ENCODE measurements around the gene PYHIN1. TPM values are rescaled to one million over a fixed set of nuclear protein-coding genes. Genes with fewer than 3 reads are reported as not detected.

PYHIN1 gene
- total and polyA plus RNA-seq, 2 of the 4 experiments (the other 2 are of a cell fraction) = not detected

DNA sequence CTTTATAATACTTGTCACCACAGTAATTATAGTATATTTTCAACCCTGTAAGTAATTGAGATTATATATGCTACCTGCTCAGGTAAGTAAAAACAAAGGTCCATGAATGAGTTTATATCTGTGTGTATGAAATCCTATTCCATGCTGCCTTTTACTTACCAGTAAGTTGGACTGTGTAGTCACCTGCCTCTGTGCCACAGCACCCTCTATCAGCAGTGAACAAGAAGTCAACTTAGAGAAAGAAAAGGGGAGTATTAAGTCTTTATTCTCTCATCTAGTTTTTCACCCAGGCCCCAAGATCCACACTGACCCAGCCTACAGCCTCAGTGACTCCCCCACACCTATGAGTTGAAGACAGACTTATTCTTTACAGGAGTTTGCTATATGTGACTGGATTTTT is 41.5 kb downstream of the PYHIN1 start:
- H2BK20ac ChIP-seq (ENCODE audit: low read depth, low read length) = no peak overlapping the region
- in situ Hi-C loops (cut with MboI; ENCODE audit: low sequenced_read_pairs) (no loop called here), intact Hi-C loops (cut with micrococcal nuclease) (no loop called here), dilution Hi-C loops (cut with HindIII; ENCODE audit: low sequenced_read_pairs, unreplicated experiment) (no loop called here)
- no peaks in the 10 kb centered on the region for H3K27me3 ChIP-seq (ENCODE audit: control insufficient read depth, insufficient read depth, low read length)
- H4K5ac ChIP-seq (ENCODE audit: low read depth, low read length) = no peak overlapping the region
- H3K9ac ChIP-seq (ENCODE audit: low read depth, low read length) = no peak overlapping the region
- H2AK5ac ChIP-seq (ENCODE audit: low read depth, low read length) = no peak overlapping the region
- no peak overlapping the region for H4K91ac ChIP-seq (ENCODE audit: insufficient read depth, low read depth, low read length)
- H3K4ac ChIP-seq (ENCODE audit: low read depth, low read length) = no peak overlapping the region
- no peak overlapping the region for H3K18ac ChIP-seq (ENCODE audit: low read depth, low read length)
- BruUV-seq (replicated peaks) = no TSS peak
- TF ChIP-seq RCOR1 (IDR thresholded peaks at IDR 0.05; ENCODE audit: insufficient replicate concordance, low read length) (no peak), BHLHE40 (IDR thresholded peaks at IDR 0.05; ENCODE audit: low read depth, low read length) (no peak), FOS (IDR thresholded peaks at IDR 0.05; ENCODE audit: low read depth, low read length) (no peak), RFX5 (IDR thresholded peaks at IDR 0.05; ENCODE audit: low read depth, low read length) (no peak), MAFK (IDR thresholded peaks at IDR 0.05; ENCODE audit: low read depth, low read length) (no peak), ELK1 (IDR thresholded peaks at IDR 0.05; ENCODE audit: borderline replicate concordance, low read depth, low read length) (no peak), MAZ (IDR thresholded peaks at IDR 0.05; ENCODE audit: borderline replicate concordance, low read depth, low read length) (no peak), CEBPB (IDR thresholded peaks at IDR 0.05; ENCODE audit: low read depth, low read length) (no peak), CHD1 (IDR thresholded peaks at IDR 0.05; ENCODE audit: low read depth, low read length) (no peak), POLR2A (IDR thresholded peaks at IDR 0.05; ENCODE audit: low read depth, low read length) (no peak), RAD21 (IDR thresholded peaks at IDR 0.05; ENCODE audit: low read length) (no peak), NFE2L2 (IDR thresholded peaks at IDR 0.05; ENCODE audit: low read depth, low read length) (no peak), CTCF (conservative IDR thresholded peaks at IDR 0.05; ENCODE audit: low read depth, low read length) (no peak), SMC3 (IDR thresholded peaks at IDR 0.05; ENCODE audit: low read depth, low read length) (no peak)
- TF ChIP-seq, protein P1, sequence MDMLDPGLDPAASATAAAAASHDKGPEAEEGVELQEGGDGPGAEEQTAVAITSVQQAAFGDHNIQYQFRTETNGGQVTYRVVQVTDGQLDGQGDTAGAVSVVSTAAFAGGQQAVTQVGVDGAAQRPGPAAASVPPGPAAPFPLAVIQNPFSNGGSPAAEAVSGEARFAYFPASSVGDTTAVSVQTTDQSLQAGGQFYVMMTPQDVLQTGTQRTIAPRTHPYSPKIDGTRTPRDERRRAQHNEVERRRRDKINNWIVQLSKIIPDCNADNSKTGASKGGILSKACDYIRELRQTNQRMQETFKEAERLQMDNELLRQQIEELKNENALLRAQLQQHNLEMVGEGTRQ (IDR thresholded peaks at IDR 0.05; ENCODE audit: low read depth, low read length) = no peak
- H3K23ac ChIP-seq (ENCODE audit: low read depth, low read length) = no peak overlapping the region
- H4K8ac ChIP-seq (ENCODE audit: low read depth in 2 of 2, low read length in 2 of 2) = no peak overlapping the region
- H3K4me3 ChIP-seq (ENCODE audit: insufficient read depth, low read depth, low read length) = no peak overlapping the region
- H3K4me2 ChIP-seq (ENCODE audit: low read depth, low read length) = no peak overlapping the region
- ATAC-seq (ENCODE audit: low read depth) = no peak
- no peak overlapping the region for H2AK9ac ChIP-seq (replicated peaks; ENCODE audit: low read depth, low read length, poor library complexity)
- H3K14ac ChIP-seq (replicated peaks; ENCODE audit: low read depth, low read length) = no peak overlapping the region
- H3K4me1 ChIP-seq (ENCODE audit: control insufficient read depth, insufficient read depth, low read length) = no peaks in the 10 kb centered on the region
- H2BK15ac ChIP-seq (ENCODE audit: low read depth, low read length) = no peak overlapping the region
- H3K56ac ChIP-seq (ENCODE audit: extremely low read depth, insufficient read depth, low read length) = no peak overlapping the region
- ChIA-PET CTCF (no interaction called here), POLR2A (ENCODE audit: unreplicated experiment) (no interaction called here)
- H2BK5ac ChIP-seq (ENCODE audit: low read depth, low read length, poor library complexity, severe bottlenecking) = no peak overlapping the region
- DNase-seq = peak; percentile 1
- H3K36me3 ChIP-seq (ENCODE audit: control insufficient read depth, insufficient read depth, low read length) = no peaks in the 10 kb centered on the region
- H3K9me1 ChIP-seq (ENCODE audit: insufficient read depth, low read length) = no peaks in the 10 kb centered on the region
- H3K9me3 ChIP-seq (ENCODE audit: control insufficient read depth, insufficient read depth, low read length) = no peaks in the 10 kb centered on the region
- no peak overlapping the region for H2AFZ ChIP-seq (replicated peaks; ENCODE audit: low read length, poor library complexity)
- no peak overlapping the region for H3K27ac ChIP-seq (ENCODE audit: insufficient read depth, low read length)
- no peak overlapping the region for H2BK120ac ChIP-seq (ENCODE audit: low read depth, low read length)
- H3K79me1 ChIP-seq (ENCODE audit: low read depth in 1 of 2, low read length in 2 of 2) = no peaks in the 10 kb centered on the region
- no peaks in the 10 kb centered on the region for H4K20me1 ChIP-seq (ENCODE audit: insufficient read depth, low read length)
